Measurements from ENCODE around the gene ARL2. TPM values are rescaled to one million over a fixed set of nuclear protein-coding genes. Genes with fewer than 3 reads are reported as not detected.

The ARL2 gene
- total RNA-seq, 1 experiment from 2014 or later: 98.9 TPM

DNA sequence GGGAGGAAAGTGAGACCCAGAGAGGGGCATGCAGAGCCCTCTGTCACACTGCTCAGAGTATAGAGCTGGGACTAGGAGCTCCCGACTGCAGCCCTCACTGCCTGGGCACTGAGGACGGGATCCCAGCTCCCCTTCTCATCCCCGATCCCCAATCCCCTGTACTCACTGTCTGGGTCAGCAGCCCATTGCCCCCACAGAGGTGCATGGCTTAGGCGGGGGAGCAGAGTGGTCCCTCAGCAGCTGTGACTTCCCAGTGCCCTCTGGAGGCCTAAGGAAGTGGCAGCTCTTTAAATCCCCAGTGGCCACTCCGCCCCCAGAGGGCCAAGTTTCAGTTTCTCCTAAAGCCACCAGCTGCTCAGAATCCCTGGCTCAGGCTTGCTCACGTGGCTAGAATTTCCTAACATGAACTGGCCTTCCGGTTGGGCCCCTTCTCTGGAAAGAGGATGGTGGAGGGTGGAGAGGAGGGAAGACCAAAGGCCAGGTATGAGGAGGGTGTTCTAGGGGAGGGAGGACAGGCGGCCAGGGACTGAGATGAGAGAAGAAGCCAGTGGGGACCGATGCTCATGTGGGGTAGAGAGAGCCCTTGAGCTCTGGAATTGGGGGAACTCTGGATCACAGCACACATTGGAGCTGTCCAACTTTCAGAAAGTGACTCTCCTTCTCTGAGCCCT lies 17.1 kb upstream of the ARL2 start, which contains the start of gene BATF2:
Gene BATF2 (minus strand): TSS at position 262 of the 671 bp plus-strand sequence. CDS start 57 bp downstream, at position 205.
- H3K36me3 ChIP-seq (ENCODE audit: insufficient read depth, low read length, poor library complexity, severe bottlenecking): no peaks in the 10 kb centered on the region
- H3K27ac ChIP-seq (ENCODE audit: low read depth, low read length, poor library complexity, severe bottlenecking): no peak within 1 kb of the TSS
- CTCF ChIA-PET: interaction anchor here (1.2 kb wide), 1 partner anchor 149 kb away, joined by 3 read pairs; no protein-coding TSS in a partner anchor
- DNase-seq (ENCODE audit: low spot score): peak; percentile 62
- BruUV-seq (replicated peaks): no TSS peak
- TF ChIP-seq, protein P1, sequence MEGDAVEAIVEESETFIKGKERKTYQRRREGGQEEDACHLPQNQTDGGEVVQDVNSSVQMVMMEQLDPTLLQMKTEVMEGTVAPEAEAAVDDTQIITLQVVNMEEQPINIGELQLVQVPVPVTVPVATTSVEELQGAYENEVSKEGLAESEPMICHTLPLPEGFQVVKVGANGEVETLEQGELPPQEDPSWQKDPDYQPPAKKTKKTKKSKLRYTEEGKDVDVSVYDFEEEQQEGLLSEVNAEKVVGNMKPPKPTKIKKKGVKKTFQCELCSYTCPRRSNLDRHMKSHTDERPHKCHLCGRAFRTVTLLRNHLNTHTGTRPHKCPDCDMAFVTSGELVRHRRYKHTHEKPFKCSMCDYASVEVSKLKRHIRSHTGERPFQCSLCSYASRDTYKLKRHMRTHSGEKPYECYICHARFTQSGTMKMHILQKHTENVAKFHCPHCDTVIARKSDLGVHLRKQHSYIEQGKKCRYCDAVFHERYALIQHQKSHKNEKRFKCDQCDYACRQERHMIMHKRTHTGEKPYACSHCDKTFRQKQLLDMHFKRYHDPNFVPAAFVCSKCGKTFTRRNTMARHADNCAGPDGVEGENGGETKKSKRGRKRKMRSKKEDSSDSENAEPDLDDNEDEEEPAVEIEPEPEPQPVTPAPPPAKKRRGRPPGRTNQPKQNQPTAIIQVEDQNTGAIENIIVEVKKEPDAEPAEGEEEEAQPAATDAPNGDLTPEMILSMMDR (conservative IDR thresholded peaks at IDR 0.05; ENCODE audit: low read depth, low read length): peak; percentile 48
- no peak for TF ChIP-seq EZH2 (IDR thresholded peaks at IDR 0.05; ENCODE audit: borderline replicate concordance, low read depth, low read length, poor library complexity, severe bottlenecking)
- intact Hi-C loops (cut with micrococcal nuclease; ENCODE audit: unreplicated experiment): no loop called here
- H3K9me3 ChIP-seq (ENCODE audit: low read depth, low read length, poor library complexity, severe bottlenecking): no peaks in the 10 kb centered on the region
- H3K4me3 ChIP-seq (ENCODE audit: low read depth, low read length, poor library complexity, severe bottlenecking): peak within 1 kb of the TSS; percentile 24
- H3K4me1 ChIP-seq (ENCODE audit: insufficient read depth, low read length, poor library complexity, severe bottlenecking): no peaks in the 10 kb centered on the region
- POLR2A ChIA-PET (ENCODE audit: low non-redundant PET): no interaction called here
- H3K27me3 ChIP-seq (replicated peaks; ENCODE audit: insufficient read depth, low read depth, low read length, poor library complexity): no peaks in the 10 kb centered on the region

DNA sequence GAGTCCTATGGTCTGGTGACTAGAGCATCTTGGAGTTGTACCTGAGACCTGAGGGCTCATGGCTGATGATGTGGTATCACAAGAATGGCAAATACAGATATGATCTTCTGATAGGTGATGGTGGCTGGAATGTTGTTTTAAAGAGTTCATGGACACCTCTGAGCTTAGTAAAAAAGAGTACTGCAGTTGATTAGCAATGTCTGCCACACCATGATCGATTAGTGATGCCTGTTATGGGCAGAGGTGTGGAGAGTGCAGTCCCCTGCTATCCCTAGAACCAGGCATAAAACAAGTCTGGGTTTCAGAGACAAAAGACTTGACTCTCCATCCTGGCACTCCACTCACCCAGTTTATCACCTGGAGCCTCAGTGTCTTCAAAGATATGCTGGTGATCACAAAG lies 15.8 kb upstream of the ARL2 start:
- intact Hi-C loops (cut with micrococcal nuclease; ENCODE audit: unreplicated experiment): no loop called here
- Histone ChIP-seq H3K27me3 (replicated peaks; ENCODE audit: insufficient read depth, low read depth, low read length, poor library complexity) (no peaks in the 10 kb centered on the region), H3K27ac (ENCODE audit: low read depth, low read length, poor library complexity, severe bottlenecking) (no peak overlapping the region), H3K9me3 (ENCODE audit: low read depth, low read length, poor library complexity, severe bottlenecking) (no peaks in the 10 kb centered on the region), H3K4me1 (ENCODE audit: insufficient read depth, low read length, poor library complexity, severe bottlenecking) (no peaks in the 10 kb centered on the region), H3K36me3 (ENCODE audit: insufficient read depth, low read length, poor library complexity, severe bottlenecking) (no peaks in the 10 kb centered on the region), H3K4me3 (ENCODE audit: low read depth, low read length, poor library complexity, severe bottlenecking) (no peak overlapping the region)
- no peak for DNase-seq (ENCODE audit: low spot score)
- no TSS peak for BruUV-seq (replicated peaks)
- POLR2A ChIA-PET (ENCODE audit: low non-redundant PET): interaction anchor here (0.7 kb wide), 1 partner anchor 17 kb away, joined by 4 read pairs; no protein-coding TSS in a partner anchor
- CTCF ChIA-PET: no interaction called here
- TF ChIP-seq, protein P1 (conservative IDR thresholded peaks at IDR 0.05; ENCODE audit: low read depth, low read length): no peak
- no peak for TF ChIP-seq EZH2 (IDR thresholded peaks at IDR 0.05; ENCODE audit: borderline replicate concordance, low read depth, low read length, poor library complexity, severe bottlenecking)

DNA sequence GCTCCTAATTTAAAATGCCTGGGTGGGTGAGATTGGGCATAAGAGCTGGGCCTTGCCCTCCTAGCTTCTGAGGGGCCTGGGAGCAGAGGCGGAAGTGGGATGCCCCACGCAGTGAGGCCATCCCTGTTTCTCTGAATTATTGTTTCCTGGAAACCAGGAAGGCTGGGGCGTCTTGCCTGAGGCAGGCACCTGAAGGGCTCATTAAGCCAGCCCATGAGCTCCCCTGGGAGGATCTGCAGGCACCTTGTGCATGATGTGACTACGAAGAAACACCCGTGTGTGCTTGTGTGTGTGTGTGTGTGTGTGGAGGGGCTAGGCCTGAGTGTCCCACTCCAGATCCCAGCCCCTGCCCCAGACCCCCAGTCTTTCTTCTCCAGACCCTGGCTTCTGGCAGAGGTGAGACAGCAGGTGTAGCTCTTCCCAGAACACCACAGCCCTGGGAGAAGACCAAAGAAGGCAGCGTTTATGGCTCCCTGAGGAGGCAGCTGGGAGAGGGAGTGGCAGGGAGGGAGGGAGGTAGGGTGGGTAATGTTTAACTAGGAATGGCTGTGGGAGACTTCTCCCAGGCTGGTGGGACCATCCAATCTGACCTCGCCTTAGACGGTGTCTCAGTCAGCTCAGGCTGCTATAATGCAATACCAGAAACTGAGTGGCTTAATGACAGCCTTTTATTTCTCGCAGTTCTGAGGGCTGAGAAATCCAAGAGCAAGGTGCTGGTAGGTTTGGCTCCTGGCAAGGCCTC lies 15.1 kb upstream of the ARL2 start:
- TF ChIP-seq, protein P1 (conservative IDR thresholded peaks at IDR 0.05; ENCODE audit: low read depth, low read length): no peak
- no peak for TF ChIP-seq EZH2 (IDR thresholded peaks at IDR 0.05; ENCODE audit: borderline replicate concordance, low read depth, low read length, poor library complexity, severe bottlenecking)
- H3K36me3 ChIP-seq (ENCODE audit: insufficient read depth, low read length, poor library complexity, severe bottlenecking): no peaks in the 10 kb centered on the region
- H3K4me1 ChIP-seq (ENCODE audit: insufficient read depth, low read length, poor library complexity, severe bottlenecking): no peaks in the 10 kb centered on the region
- H3K4me3 ChIP-seq (ENCODE audit: low read depth, low read length, poor library complexity, severe bottlenecking): no peak overlapping the region
- ChIA-PET CTCF (no interaction called here), POLR2A (ENCODE audit: low non-redundant PET) (interaction anchor here (0.7 kb wide), 1 partner anchor 17 kb away, joined by 4 read pairs; no protein-coding TSS in a partner anchor)
- H3K9me3 ChIP-seq (ENCODE audit: low read depth, low read length, poor library complexity, severe bottlenecking): no peaks in the 10 kb centered on the region
- intact Hi-C loops (cut with micrococcal nuclease; ENCODE audit: unreplicated experiment): no loop called here
- no TSS peak for BruUV-seq (replicated peaks)
- no peaks in the 10 kb centered on the region for H3K27me3 ChIP-seq (replicated peaks; ENCODE audit: insufficient read depth, low read depth, low read length, poor library complexity)
- no peak for DNase-seq (ENCODE audit: low spot score)
- no peak overlapping the region for H3K27ac ChIP-seq (ENCODE audit: low read depth, low read length, poor library complexity, severe bottlenecking)

Measured in A673 (cell line).